ENCODE data around the gene NPL.

Gene NPL

GRCh38 chr1:182762536-182762935 is 27.0 kb upstream of the NPL start:
- no peaks in the 10 kb centered on the region for H3K4me1 ChIP-seq (ENCODE audit: control insufficient read depth, insufficient read depth, low read length)
- no peaks in the 10 kb centered on the region; the same call in 1 of the 2 replicates for H3K36me3 ChIP-seq (ENCODE audit: control insufficient read depth, insufficient read depth, low read length)
- H3K4me3 ChIP-seq (ENCODE audit: low read depth, low read length) = no peak overlapping the region
- no peak overlapping the region for H3K27ac ChIP-seq (ENCODE audit: low read depth, low read length)
- H3K27me3 ChIP-seq (ENCODE audit: control insufficient read depth, insufficient read depth, low read length) = no peaks in the 10 kb centered on the region
- no peak overlapping the region for H3K9ac ChIP-seq (ENCODE audit: low read length)
- H3K9me3 ChIP-seq (ENCODE audit: control insufficient read depth, insufficient read depth, low read depth, low read length) = peaks cover 23% of the 10 kb centered on the region

GRCh38 chr1:182764029-182764727 is 25.4 kb upstream of the NPL start:
- peaks cover 23% of the 10 kb centered on the region for H3K9me3 ChIP-seq (ENCODE audit: control insufficient read depth, insufficient read depth, low read depth, low read length)
- H3K4me3 ChIP-seq (ENCODE audit: low read depth, low read length) = no peak overlapping the region
- no peak overlapping the region for H3K27ac ChIP-seq (ENCODE audit: low read depth, low read length)
- no peaks in the 10 kb centered on the region for H3K4me1 ChIP-seq (ENCODE audit: control insufficient read depth, insufficient read depth, low read length)
- no peak overlapping the region for H3K9ac ChIP-seq (ENCODE audit: low read length)
- H3K36me3 ChIP-seq (ENCODE audit: control insufficient read depth, insufficient read depth, low read length) = no peaks in the 10 kb centered on the region; the same call in 1 of the 2 replicates
- H3K27me3 ChIP-seq (ENCODE audit: control insufficient read depth, insufficient read depth, low read length) = no peaks in the 10 kb centered on the region

- H3K36me3 ChIP-seq (ENCODE audit: control insufficient read depth, insufficient read depth, low read length) = no peaks in the 10 kb centered on the region; the same call in 1 of the 2 replicates
- no peaks in the 10 kb centered on the region for H3K4me1 ChIP-seq (ENCODE audit: control insufficient read depth, insufficient read depth, low read length)
- peaks cover 19% of the 10 kb centered on the region for H3K9me3 ChIP-seq (ENCODE audit: control insufficient read depth, insufficient read depth, low read depth, low read length)
- no peak overlapping the region for H3K4me3 ChIP-seq (ENCODE audit: low read depth, low read length)
- H3K27ac ChIP-seq (ENCODE audit: low read depth, low read length) = no peak overlapping the region
- no peak overlapping the region for H3K9ac ChIP-seq (ENCODE audit: low read length)
- H3K27me3 ChIP-seq (ENCODE audit: control insufficient read depth, insufficient read depth, low read length) = no peaks in the 10 kb centered on the region
Measured at GRCh38 chr1:182765391-182765790, 24.2 kb upstream of the NPL start.

- H3K36me3 ChIP-seq (ENCODE audit: control insufficient read depth, insufficient read depth, low read length) = no peaks in the 10 kb centered on the region; the same call in 1 of the 2 replicates
- H3K27ac ChIP-seq (ENCODE audit: low read depth, low read length) = no peak overlapping the region
- H3K4me3 ChIP-seq (ENCODE audit: low read depth, low read length) = no peak overlapping the region
- H3K4me1 ChIP-seq (ENCODE audit: control insufficient read depth, insufficient read depth, low read length) = peaks cover 1% of the 10 kb centered on the region; the same call in 1 of the 2 replicates
- H3K27me3 ChIP-seq (ENCODE audit: control insufficient read depth, insufficient read depth, low read length) = no peaks in the 10 kb centered on the region
- peaks cover 15% of the 10 kb centered on the region for H3K9me3 ChIP-seq (ENCODE audit: control insufficient read depth, insufficient read depth, low read depth, low read length)
- no peak overlapping the region for H3K9ac ChIP-seq (ENCODE audit: low read length)
Measured at GRCh38 chr1:182766050-182766449, 23.5 kb upstream of the NPL start.

GRCh38 chr1:182766881-182767645 is 22.5 kb upstream of the NPL start:
- Histone ChIP-seq H3K36me3 (ENCODE audit: control insufficient read depth, insufficient read depth, low read length) (no peaks in the 10 kb centered on the region), H3K27ac (ENCODE audit: low read depth, low read length) (no peak overlapping the region), H3K27me3 (ENCODE audit: control insufficient read depth, insufficient read depth, low read length) (no peaks in the 10 kb centered on the region), H3K4me3 (ENCODE audit: low read depth, low read length) (no peak overlapping the region), H3K9ac (ENCODE audit: low read length) (no peak overlapping the region), H3K4me1 (ENCODE audit: control insufficient read depth, insufficient read depth, low read length) (peaks cover 6% of the 10 kb centered on the region), H3K9me3 (ENCODE audit: control insufficient read depth, insufficient read depth, low read depth, low read length) (peaks cover 5% of the 10 kb centered on the region)

DNA sequence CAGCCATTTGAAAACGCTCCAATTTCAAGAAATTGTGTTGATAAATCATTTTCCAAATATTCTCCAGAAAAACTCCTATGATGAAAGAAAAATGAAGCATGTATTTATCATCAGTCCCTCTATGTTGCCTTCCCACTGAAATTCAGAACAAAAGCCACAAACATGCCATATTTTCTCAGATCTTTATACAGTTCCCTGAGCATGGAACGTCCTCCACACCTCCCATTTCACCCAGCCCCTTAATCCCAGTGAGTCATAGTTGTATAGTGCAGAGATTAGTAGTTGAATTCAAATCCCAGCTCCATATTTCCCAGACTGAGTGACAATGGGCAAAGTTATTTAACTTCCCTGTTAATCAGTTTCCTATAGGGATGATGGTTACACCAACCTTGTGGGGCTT is 20.6 kb upstream of the NPL start:
- no peak overlapping the region for H3K27ac ChIP-seq (ENCODE audit: low read depth, low read length)
- no peaks in the 10 kb centered on the region for H3K9me3 ChIP-seq (ENCODE audit: control insufficient read depth, insufficient read depth, low read depth, low read length)
- H3K4me3 ChIP-seq (ENCODE audit: low read depth, low read length) = no peak overlapping the region
- H3K27me3 ChIP-seq (ENCODE audit: control insufficient read depth, insufficient read depth, low read length) = no peaks in the 10 kb centered on the region
- no peak overlapping the region for H3K9ac ChIP-seq (ENCODE audit: low read length)
- no peaks in the 10 kb centered on the region for H3K36me3 ChIP-seq (ENCODE audit: control insufficient read depth, insufficient read depth, low read length)
- peaks cover 6% of the 10 kb centered on the region for H3K4me1 ChIP-seq (ENCODE audit: control insufficient read depth, insufficient read depth, low read length)

DNA sequence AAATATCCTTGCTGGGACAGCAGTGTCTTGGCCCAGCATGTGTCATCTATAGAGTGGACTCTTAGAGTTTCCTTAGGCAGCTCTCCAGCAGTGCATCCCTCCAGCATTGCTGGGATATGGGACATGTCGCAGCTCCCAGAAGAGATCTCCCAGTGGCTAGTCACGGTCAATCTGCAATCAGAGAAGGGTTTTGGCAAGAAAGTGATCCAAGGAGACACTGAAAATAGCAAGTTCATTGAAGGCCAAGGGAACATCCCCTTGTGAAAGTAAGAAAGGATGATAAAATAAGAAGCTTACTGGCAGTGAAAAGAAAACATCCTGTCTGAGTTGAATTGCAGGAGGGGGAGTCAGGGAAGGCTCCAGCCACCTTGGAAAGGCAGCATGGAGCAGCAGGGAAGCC is 19.3 kb upstream of the NPL start:
- no peaks in the 10 kb centered on the region for H3K9me3 ChIP-seq (ENCODE audit: control insufficient read depth, insufficient read depth, low read depth, low read length)
- no peak overlapping the region for H3K4me3 ChIP-seq (ENCODE audit: low read depth, low read length)
- H3K9ac ChIP-seq (ENCODE audit: low read length) = no peak overlapping the region
- peaks cover 6% of the 10 kb centered on the region for H3K4me1 ChIP-seq (ENCODE audit: control insufficient read depth, insufficient read depth, low read length)
- no peak overlapping the region for H3K27ac ChIP-seq (ENCODE audit: low read depth, low read length)
- H3K36me3 ChIP-seq (ENCODE audit: control insufficient read depth, insufficient read depth, low read length) = no peaks in the 10 kb centered on the region
- H3K27me3 ChIP-seq (ENCODE audit: control insufficient read depth, insufficient read depth, low read length) = no peaks in the 10 kb centered on the region

- no peaks in the 10 kb centered on the region for H3K36me3 ChIP-seq (ENCODE audit: control insufficient read depth, insufficient read depth, low read length)
- no peaks in the 10 kb centered on the region for H3K9me3 ChIP-seq (ENCODE audit: control insufficient read depth, insufficient read depth, low read depth, low read length)
- H3K27ac ChIP-seq (ENCODE audit: low read depth, low read length) = no peak overlapping the region
- H3K9ac ChIP-seq (ENCODE audit: low read length) = no peak overlapping the region
- H3K4me3 ChIP-seq (ENCODE audit: low read depth, low read length) = no peak overlapping the region
- H3K4me1 ChIP-seq (ENCODE audit: control insufficient read depth, insufficient read depth, low read length) = peaks cover 6% of the 10 kb centered on the region
- no peaks in the 10 kb centered on the region for H3K27me3 ChIP-seq (ENCODE audit: control insufficient read depth, insufficient read depth, low read length)
Measured at GRCh38 chr1:182771187-182771984, 18.2 kb upstream of the NPL start.

GRCh38 chr1:182777386-182777785 is 12.2 kb upstream of the NPL start:
- Histone ChIP-seq H3K4me1 (ENCODE audit: control insufficient read depth, insufficient read depth, low read length) (peaks cover 8% of the 10 kb centered on the region), H3K36me3 (ENCODE audit: control insufficient read depth, insufficient read depth, low read length) (no peaks in the 10 kb centered on the region), H3K9ac (ENCODE audit: low read length) (no peak overlapping the region), H3K4me3 (ENCODE audit: low read depth, low read length) (no peak overlapping the region), H3K27ac (ENCODE audit: low read depth, low read length) (no peak overlapping the region), H3K27me3 (ENCODE audit: control insufficient read depth, insufficient read depth, low read length) (no peaks in the 10 kb centered on the region), H3K9me3 (ENCODE audit: control insufficient read depth, insufficient read depth, low read depth, low read length) (no peaks in the 10 kb centered on the region)

- H3K4me3 ChIP-seq (ENCODE audit: low read depth, low read length) = no peak overlapping the region
- peaks cover 14% of the 10 kb centered on the region for H3K4me1 ChIP-seq (ENCODE audit: control insufficient read depth, insufficient read depth, low read length)
Measured at GRCh38 chr1:182778862-182779261, 10.7 kb upstream of the NPL start.

GRCh38 chr1:182779530-182779929 is 10.0 kb upstream of the NPL start:
- Histone ChIP-seq H3K36me3 (ENCODE audit: control insufficient read depth, insufficient read depth, low read length) (no peaks in the 10 kb centered on the region), H3K4me1 (ENCODE audit: control insufficient read depth, insufficient read depth, low read length) (peaks cover 14% of the 10 kb centered on the region), H3K9ac (ENCODE audit: low read length) (no peak overlapping the region), H3K9me3 (ENCODE audit: control insufficient read depth, insufficient read depth, low read depth, low read length) (no peaks in the 10 kb centered on the region), H3K27me3 (ENCODE audit: control insufficient read depth, insufficient read depth, low read length) (no peaks in the 10 kb centered on the region), H3K27ac (ENCODE audit: low read depth, low read length) (no peak overlapping the region), H3K4me3 (ENCODE audit: low read depth, low read length) (no peak overlapping the region)

More at GRCh38 chr1:182778862-182779261, 10.7 kb upstream of the NPL start:
- Histone ChIP-seq H3K9me3 (ENCODE audit: control insufficient read depth, insufficient read depth, low read depth, low read length) (no peaks in the 10 kb centered on the region), H3K27ac (ENCODE audit: low read depth, low read length) (no peak overlapping the region), H3K27me3 (ENCODE audit: control insufficient read depth, insufficient read depth, low read length) (no peaks in the 10 kb centered on the region), H3K9ac (ENCODE audit: low read length) (no peak overlapping the region), H3K36me3 (ENCODE audit: control insufficient read depth, insufficient read depth, low read length) (no peaks in the 10 kb centered on the region)

Data from HUES6 (cell line).